Adipocyte (in vitro differentiated cells): ENCODE measurements around the gene GIT2.
A peak's percentile ranks its signal among the peaks of the same experiment; 100 is the strongest.

Source experiments
- DNase-seq: peaks from one replicate; pipeline ENCODE4 v3.0.0-alpha.2; 2015; ENCODE audit warnings: low read depth
- H3K27me3 ChIP-seq: replicated peaks from 2 replicates; pipeline ENCODE4 v1.7.0; 2013; ENCODE audit warnings: mild to moderate bottlenecking, low read length, moderate library complexity; ENCODE audit not compliant: control insufficient read depth, insufficient read depth
- H3K36me3 ChIP-seq: 2 replicates; pipeline ENCODE4 v1.7.0; 2013; ENCODE audit warnings: low read length, mild to moderate bottlenecking, moderate library complexity; ENCODE audit not compliant: control insufficient read depth, insufficient read depth, severe bottlenecking
- H3K4me1 ChIP-seq: 2 replicates; pipeline ENCODE4 v1.7.0; 2013; ENCODE audit warnings: mild to moderate bottlenecking, low read length, moderate library complexity; ENCODE audit not compliant: control insufficient read depth, insufficient read depth
- H3K4me3 ChIP-seq: 2 replicates; pipeline ENCODE4 v1.7.0; 2013; ENCODE audit warnings: mild to moderate bottlenecking, low read length, moderate library complexity
- H3K9ac ChIP-seq: 2 replicates; pipeline ENCODE4 v1.7.0; 2013; ENCODE audit warnings: mild to moderate bottlenecking, low read length, moderate library complexity
- H3K9me3 ChIP-seq: 2 replicates; pipeline ENCODE4 v1.7.0; 2013; ENCODE audit warnings: mild to moderate bottlenecking, low read length, moderate library complexity; ENCODE audit not compliant: control insufficient read depth

The GIT2 gene, protein sequence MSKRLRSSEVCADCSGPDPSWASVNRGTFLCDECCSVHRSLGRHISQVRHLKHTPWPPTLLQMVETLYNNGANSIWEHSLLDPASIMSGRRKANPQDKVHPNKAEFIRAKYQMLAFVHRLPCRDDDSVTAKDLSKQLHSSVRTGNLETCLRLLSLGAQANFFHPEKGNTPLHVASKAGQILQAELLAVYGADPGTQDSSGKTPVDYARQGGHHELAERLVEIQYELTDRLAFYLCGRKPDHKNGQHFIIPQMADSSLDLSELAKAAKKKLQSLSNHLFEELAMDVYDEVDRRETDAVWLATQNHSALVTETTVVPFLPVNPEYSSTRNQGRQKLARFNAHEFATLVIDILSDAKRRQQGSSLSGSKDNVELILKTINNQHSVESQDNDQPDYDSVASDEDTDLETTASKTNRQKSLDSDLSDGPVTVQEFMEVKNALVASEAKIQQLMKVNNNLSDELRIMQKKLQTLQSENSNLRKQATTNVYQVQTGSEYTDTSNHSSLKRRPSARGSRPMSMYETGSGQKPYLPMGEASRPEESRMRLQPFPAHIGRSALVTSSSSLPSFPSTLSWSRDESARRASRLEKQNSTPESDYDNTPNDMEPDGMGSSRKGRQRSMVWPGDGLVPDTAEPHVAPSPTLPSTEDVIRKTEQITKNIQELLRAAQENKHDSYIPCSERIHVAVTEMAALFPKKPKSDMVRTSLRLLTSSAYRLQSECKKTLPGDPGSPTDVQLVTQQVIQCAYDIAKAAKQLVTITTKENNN

DNA sequence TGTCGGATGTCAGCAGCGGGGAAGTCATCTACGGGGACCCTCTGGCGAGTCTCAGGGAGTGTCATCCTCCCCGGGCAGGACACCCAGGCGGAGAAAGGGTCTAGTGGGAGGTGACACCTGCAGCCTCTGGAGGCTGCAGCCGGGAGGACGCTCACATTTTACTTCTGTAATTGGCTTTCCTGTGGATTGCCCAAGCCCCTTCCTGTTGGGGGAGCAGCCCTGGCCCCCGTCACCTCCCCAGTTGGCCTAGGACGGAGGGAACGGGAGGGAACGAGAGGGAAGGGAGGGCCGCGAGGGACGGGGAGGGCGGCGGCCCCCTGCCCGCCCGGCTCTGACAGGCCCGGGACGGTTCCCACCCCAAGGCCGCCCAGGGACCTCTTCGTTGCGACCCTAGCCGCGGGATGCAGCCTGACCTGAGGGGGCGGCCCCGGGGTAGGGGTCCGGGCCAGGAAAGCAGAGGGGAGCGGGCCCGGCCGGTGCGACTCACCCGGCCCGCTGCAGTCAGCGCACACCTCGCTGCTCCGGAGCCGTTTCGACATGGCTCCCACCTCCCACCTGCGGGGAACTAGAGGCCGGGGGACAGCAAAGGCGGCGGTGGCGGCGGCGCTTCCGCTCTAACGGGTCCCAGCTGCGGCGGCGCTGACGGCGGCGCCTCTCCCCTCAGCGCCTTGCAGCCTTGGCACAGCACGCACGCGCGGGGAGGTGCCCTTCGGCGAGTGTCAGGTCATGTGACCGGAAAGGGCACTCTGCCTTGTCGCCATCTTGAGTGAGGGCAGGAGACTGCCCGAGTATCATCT is at the start of gene GIT2:
Gene GIT2, minus strand, starts transcription at position 683 of the 797 bp plus-strand sequence. Its CDS starts 144 bp downstream, at position 539.
- no peaks in the 10 kb centered on the region for H3K9me3 ChIP-seq
- peak within 1 kb of the TSS; percentile 90 for H3K4me3 ChIP-seq
- H3K27me3 ChIP-seq = no peaks in the 10 kb centered on the region
- H3K9ac ChIP-seq = peak within 1 kb of the TSS; percentile 97
- H3K36me3 ChIP-seq = peaks cover 3% of the 10 kb centered on the region
- H3K4me1 ChIP-seq = peaks cover 26% of the 10 kb centered on the region
- peak; percentile 96 for DNase-seq

DNA sequence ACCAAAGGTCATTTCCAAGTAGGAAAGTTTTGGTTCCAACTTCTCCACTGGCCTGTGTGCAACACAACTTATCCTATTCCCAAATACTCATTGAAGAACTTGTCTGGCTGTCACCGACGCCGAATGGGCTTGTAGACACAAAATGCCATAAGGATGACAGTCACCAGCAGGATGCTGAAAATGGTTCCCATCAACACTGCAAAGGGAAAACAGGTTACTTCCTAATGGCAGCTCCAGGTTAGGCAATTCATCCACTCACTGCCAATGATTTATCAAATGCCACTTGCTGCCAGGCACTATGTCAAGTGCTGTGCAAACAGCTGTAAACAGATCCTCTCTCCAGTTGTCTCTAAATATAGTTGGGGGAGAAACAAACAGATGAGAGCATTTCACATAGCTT is 46.1 kb upstream of the GIT2 start:
- H3K4me3 ChIP-seq = no peak overlapping the region
- no peaks in the 10 kb centered on the region for H3K9me3 ChIP-seq
- H3K27me3 ChIP-seq = no peaks in the 10 kb centered on the region
- H3K36me3 ChIP-seq = peaks cover 27% of the 10 kb centered on the region
- peaks cover 44% of the 10 kb centered on the region for H3K4me1 ChIP-seq
- peak overlapping the region; percentile 59 for H3K9ac ChIP-seq
- DNase-seq = no peak

DNA sequence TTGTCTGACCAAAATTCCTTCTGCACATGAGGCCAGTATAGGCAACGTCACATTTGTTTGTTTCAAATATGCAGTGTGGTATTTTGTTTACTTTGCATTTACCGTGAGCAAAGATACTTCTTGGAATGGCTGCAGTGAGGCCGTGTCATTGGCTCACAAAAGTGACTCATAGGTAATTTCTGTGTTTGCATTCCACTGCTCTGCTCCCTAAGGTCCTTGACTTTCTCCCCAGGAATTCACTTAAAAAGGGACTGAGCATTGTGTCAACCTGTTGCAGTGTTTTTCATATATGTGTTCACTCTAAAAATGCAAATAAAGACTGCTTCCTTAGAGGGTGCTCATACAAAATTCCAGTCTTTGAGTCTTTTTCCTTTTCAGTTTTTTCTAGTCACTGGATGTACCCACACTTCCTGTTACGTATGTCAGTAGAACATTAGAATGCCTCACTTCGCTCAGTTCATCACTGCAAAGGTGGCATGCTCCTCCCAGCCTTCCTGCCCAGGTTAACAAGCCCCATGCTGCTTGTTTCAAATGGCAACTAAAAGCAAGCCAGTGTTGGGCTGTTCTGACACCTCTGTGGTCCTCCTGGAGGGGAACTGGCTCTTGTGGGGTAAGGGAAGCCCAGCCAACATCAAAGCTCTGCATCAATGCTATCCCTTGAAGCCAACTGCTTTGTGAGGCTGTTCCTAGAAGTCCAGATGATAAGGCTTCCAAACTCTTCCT is 43.1 kb upstream of the GIT2 start:
- peak; percentile 89 for DNase-seq
- H3K9ac ChIP-seq = peak overlapping the region; percentile 3

DNA sequence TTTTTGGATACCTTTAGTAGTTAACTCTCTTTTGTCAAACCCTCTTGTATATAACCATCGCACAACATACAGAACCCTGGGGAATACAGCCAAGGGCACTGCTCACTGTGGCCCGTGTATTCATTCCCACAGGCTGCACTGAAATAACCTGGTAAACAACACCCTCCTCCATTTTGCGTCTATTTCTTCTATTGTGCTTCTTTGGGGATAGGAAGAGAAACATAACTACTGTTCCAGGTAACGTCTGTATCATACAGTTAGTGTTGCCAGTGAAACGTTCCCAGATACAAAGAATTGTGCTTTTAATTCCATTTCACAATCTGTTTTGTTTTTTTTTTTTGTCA is 42.5 kb upstream of the GIT2 start:
- Histone ChIP-seq H3K9ac (peak overlapping the region; percentile 58), H3K27me3 (no peaks in the 10 kb centered on the region), H3K36me3 (peaks cover 52% of the 10 kb centered on the region), H3K9me3 (no peaks in the 10 kb centered on the region), H3K4me3 (peak overlapping the region; percentile 4), H3K4me1 (peaks cover 33% of the 10 kb centered on the region)
- no peak for DNase-seq

More for the DNA sequence above, 43.1 kb upstream of the GIT2 start:
- no peaks in the 10 kb centered on the region for H3K9me3 ChIP-seq
- peak overlapping the region; percentile 4 for H3K4me3 ChIP-seq
- no peaks in the 10 kb centered on the region for H3K27me3 ChIP-seq
- H3K4me1 ChIP-seq = peaks cover 33% of the 10 kb centered on the region
- H3K36me3 ChIP-seq = peaks cover 47% of the 10 kb centered on the region

DNA sequence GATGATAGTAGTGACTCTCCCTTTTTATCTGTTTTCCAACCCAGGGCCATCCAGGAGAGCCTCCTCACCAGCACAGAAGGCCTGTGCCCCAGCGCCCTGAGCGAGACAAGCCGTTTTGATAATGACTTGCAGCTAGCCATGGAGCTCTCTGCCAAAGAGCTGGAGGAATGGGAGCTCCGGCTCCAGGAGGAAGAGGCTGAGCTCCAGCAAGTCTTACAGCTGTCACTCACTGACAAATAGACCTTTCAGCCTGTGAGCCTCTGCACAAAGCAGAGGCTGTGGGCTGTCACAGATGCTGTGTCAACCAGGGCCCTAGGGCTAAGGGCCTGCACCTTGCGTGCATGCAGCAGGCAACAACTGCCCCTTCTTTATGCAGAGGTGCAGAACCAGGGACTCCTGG is 41.1 kb upstream of the GIT2 start:
- no peak overlapping the region for H3K4me3 ChIP-seq
- H3K9ac ChIP-seq = no peak overlapping the region
- no peaks in the 10 kb centered on the region for H3K27me3 ChIP-seq
- peaks cover 59% of the 10 kb centered on the region for H3K36me3 ChIP-seq
- peaks cover 21% of the 10 kb centered on the region for H3K4me1 ChIP-seq
- no peak for DNase-seq
- H3K9me3 ChIP-seq = no peaks in the 10 kb centered on the region

DNA sequence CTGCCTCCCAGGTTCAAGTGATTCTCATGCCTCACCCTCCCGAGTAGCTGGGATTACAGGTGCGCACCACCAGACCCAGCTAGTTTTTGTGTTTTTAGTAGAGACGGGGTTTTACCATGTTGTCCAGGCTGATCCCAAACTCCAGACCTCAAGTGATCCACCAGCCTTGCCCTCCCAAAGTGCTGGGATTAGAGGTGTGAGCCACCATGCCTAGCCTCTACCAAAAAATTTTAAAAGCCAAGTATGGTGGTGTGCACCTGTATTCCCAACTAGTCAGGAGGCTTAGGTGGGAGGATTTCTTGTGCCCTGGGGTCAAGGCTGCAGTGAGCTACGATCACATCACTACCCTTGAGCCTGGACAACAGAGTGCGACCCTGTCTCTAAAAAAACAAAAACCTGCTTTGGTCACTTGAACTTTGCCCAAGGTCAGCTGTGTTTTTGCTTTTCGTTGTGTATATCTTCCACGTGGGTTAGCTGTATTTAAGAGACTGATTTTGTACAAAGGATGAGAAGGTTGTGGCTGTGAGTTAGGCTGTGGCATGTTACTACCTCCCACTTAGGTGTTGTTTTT is 39.5 kb upstream of the GIT2 start:
- no peaks in the 10 kb centered on the region for H3K27me3 ChIP-seq
- no peak overlapping the region for H3K4me3 ChIP-seq
- H3K9me3 ChIP-seq = no peaks in the 10 kb centered on the region
- peaks cover 17% of the 10 kb centered on the region for H3K4me1 ChIP-seq
- no peak for DNase-seq
- H3K36me3 ChIP-seq = peaks cover 59% of the 10 kb centered on the region
- no peak overlapping the region for H3K9ac ChIP-seq

DNA sequence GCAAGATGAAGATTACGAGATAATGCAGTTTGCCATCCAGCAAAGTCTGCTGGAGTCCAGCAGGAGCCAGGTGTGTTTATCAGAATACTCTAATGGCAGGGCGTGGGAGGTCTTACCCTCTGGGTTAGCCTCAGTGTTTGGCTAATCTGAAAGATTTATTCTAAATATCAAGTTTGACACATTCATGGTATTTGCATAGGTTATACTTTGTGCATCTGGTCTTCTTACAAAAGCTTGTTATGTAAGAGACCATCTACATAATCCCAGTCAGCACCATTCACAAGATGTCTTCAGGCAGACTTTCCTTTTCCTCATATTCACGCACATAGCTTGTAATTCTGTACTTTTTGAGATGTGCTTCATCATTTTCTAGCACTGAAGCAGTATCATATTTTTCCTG is 37.7 kb upstream of the GIT2 start:
- DNase-seq = no peak
- Histone ChIP-seq H3K4me3 (no peak overlapping the region), H3K9ac (no peak overlapping the region), H3K9me3 (no peaks in the 10 kb centered on the region), H3K36me3 (peaks cover 70% of the 10 kb centered on the region), H3K4me1 (peaks cover 8% of the 10 kb centered on the region), H3K27me3 (no peaks in the 10 kb centered on the region)

DNA sequence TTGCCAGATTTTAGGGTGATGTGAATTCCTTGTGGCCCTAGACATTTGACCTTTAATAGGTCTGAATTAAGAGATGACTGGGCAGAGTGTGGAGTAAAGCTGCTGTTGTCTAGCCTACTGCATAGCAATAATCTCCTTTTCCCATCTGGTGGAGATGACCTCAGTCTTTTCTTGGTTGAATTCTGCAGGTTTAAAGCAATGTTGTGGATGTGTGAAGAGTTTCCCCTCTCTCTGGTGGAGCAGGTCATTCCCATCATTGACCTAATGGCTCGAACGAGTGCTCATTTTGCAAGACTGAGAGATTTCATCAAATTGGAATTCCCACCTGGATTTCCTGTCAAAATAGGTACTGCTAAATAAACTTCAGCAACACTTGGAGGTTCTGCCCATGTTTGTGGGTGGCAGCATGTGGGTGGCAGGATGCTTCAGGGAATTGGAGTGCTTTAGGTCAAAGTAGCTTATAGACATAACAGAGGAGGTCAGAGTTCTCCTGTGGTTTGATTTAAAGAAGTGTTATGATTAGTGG is 33.2 kb upstream of the GIT2 start:
- no peaks in the 10 kb centered on the region for H3K9me3 ChIP-seq
- H3K9ac ChIP-seq = no peak overlapping the region
- no peak for DNase-seq
- H3K36me3 ChIP-seq = peaks cover 55% of the 10 kb centered on the region
- H3K4me3 ChIP-seq = no peak overlapping the region
- H3K4me1 ChIP-seq = peaks cover 27% of the 10 kb centered on the region
- H3K27me3 ChIP-seq = no peaks in the 10 kb centered on the region

DNA sequence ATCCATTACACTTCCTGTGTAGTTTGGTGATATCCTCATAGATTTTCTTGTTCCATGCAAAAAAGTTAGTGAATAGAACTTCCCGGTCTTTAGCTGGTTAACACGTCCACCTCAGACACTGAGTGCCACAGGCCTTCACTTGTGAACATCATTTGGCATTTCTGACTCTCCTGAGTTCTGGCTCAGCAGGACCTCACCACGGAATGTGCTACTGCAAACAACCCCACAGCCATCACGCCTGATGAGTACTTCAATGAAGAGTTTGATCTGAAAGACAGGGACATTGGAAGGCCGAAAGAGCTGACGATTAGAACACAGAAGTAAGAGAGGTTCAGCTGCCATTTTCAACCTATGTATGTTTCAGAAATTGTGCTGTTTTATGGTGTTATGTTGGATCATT is 32.2 kb upstream of the GIT2 start:
- DNase-seq = no peak
- H3K9me3 ChIP-seq = no peaks in the 10 kb centered on the region
- H3K9ac ChIP-seq = no peak overlapping the region
- peaks cover 46% of the 10 kb centered on the region for H3K36me3 ChIP-seq
- H3K4me1 ChIP-seq = peaks cover 37% of the 10 kb centered on the region
- no peak overlapping the region for H3K4me3 ChIP-seq
- H3K27me3 ChIP-seq = no peaks in the 10 kb centered on the region

DNA sequence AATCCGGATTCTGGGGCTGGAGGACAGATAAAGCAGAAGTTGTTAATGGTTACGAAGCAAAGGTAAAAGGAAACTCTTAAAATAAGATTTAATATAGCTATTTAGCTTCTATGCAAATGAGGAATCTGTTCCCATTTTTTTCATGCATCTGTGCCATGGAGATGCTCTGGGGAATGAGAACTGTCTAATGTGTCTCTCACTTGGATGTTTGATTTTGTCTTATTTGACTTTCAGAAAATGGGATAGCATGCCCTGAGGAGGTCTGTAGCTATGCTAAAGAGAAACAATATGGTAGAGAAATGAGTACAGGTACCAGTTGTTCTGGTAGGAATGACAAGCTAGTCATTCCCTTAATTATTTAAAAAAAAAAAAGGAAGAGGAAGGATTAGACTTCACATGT is 27.9 kb upstream of the GIT2 start:
- peak overlapping the region; percentile 4 for H3K4me3 ChIP-seq
- peak overlapping the region; percentile 60 for H3K9ac ChIP-seq
- H3K27me3 ChIP-seq = no peaks in the 10 kb centered on the region
- peaks cover 56% of the 10 kb centered on the region for H3K4me1 ChIP-seq
- no peak for DNase-seq
- H3K36me3 ChIP-seq = peaks cover 43% of the 10 kb centered on the region
- H3K9me3 ChIP-seq = no peaks in the 10 kb centered on the region
